DOHH2 (cell line): ENCODE data around the gene LNP1.

Experiments used
- H3F3A ChIP-seq: fragments of 200-600 bp; sonication (generic), shearing (Covaris generic); 2 replicates; pipeline ENCODE4 v1.6.0; 2016; ENCODE audit warnings: antibody characterized with exemption, mild to moderate bottlenecking; ENCODE audit not compliant: control insufficient read depth, insufficient read depth
- H3K27ac ChIP-seq: fragments of 200-600 bp; sonication (generic); 2 replicates; pipeline ENCODE4 v1.5.1; 2014; ENCODE audit warnings: low read depth, mild to moderate bottlenecking, low read length, moderate library complexity
- H3K27me3 ChIP-seq: fragments of 200-600 bp; sonication (generic); 2 replicates; pipeline ENCODE4 v1.6.1; 2014; ENCODE audit warnings: mild to moderate bottlenecking, low read length, mixed read lengths; ENCODE audit not compliant: control insufficient read depth
- H3K36me3 ChIP-seq: fragments of 200-600 bp; sonication (generic); 2 replicates; pipeline ENCODE4 v1.6.1; 2014; ENCODE audit warnings: mild to moderate bottlenecking, low read length, moderate library complexity, mixed read lengths; ENCODE audit not compliant: control insufficient read depth
- H3K4me1 ChIP-seq: fragments of 200-600 bp; sonication (generic); 2 replicates; pipeline ENCODE4 v1.6.1; 2014; ENCODE audit warnings: mild to moderate bottlenecking, low read length, mixed read lengths; ENCODE audit not compliant: control insufficient read depth
- H3K4me2 ChIP-seq: fragments of 200-600 bp; sonication (generic); 2 replicates; pipeline ENCODE4 v1.6.0; 2014; ENCODE audit warnings: mild to moderate bottlenecking, low read length, moderate library complexity
- H3K4me3 ChIP-seq: fragments of 200-600 bp; sonication (generic); 2 replicates; pipeline ENCODE4 v1.5.1; 2014; ENCODE audit warnings: mild to moderate bottlenecking, low read length, mixed read lengths
- H3K79me2 ChIP-seq: fragments of 200-600 bp; sonication (generic); 2 replicates; pipeline ENCODE4 v1.6.1; 2014; ENCODE audit warnings: mild to moderate bottlenecking, low read length, mixed read lengths; ENCODE audit not compliant: control insufficient read depth
- H3K9me2 ChIP-seq: fragments of 200-600 bp; sonication (generic); replicated peaks from 2 replicates; pipeline ENCODE4 v1.6.1; 2014; ENCODE audit warnings: mild to moderate bottlenecking, low read length, mixed read lengths; ENCODE audit not compliant: control insufficient read depth
- H3K9me3 ChIP-seq: fragments of 200-600 bp; sonication (generic); 2 replicates; pipeline ENCODE4 v1.6.1; 2014; ENCODE audit warnings: antibody characterized with exemption, low read length, mixed read lengths; ENCODE audit not compliant: control insufficient read depth, insufficient read depth
- H4K20me1 ChIP-seq: fragments of 200-600 bp; sonication (generic); 2 replicates; pipeline ENCODE4 v1.6.0; 2014; ENCODE audit warnings: low read depth, mild to moderate bottlenecking, antibody characterized with exemption, low read length, moderate library complexity; ENCODE audit not compliant: control insufficient read depth, insufficient read depth
- CTCF ChIP-seq: fragments of 200-600 bp; sonication (generic); IDR thresholded peaks from one replicate; pipeline ENCODE4 v1.5.1; 2014; ENCODE audit warnings: antibody characterized with exemption, mild to moderate bottlenecking, low read depth, low read length; ENCODE audit not compliant: poor library complexity, severe bottlenecking
- EZH2phosphoT487 ChIP-seq: fragments of 200-600 bp; sonication (generic); IDR thresholded peaks from 2 replicates; pipeline ENCODE4 v1.6.1; 2017; ENCODE audit warnings: borderline replicate concordance, mild to moderate bottlenecking, antibody characterized with exemption, low read length, moderate library complexity, mixed read lengths

The LNP1 gene

GRCh38 chr3:100354850-100355249 lies 46.5 kb upstream of the LNP1 start:
- TF ChIP-seq CTCF (no peak), EZH2phosphoT487 (no peak)

GRCh38 chr3:100358413-100358812 lies 42.9 kb upstream of the LNP1 start:
- no peaks in the 10 kb centered on the region for H3K9me2 ChIP-seq
- H4K20me1 ChIP-seq = no peaks in the 10 kb centered on the region
- H3K27ac ChIP-seq = no peak overlapping the region
- H3K36me3 ChIP-seq = peaks cover 64% of the 10 kb centered on the region
- H3K4me3 ChIP-seq = no peak overlapping the region
- no peaks in the 10 kb centered on the region for H3K9me3 ChIP-seq
- no peaks in the 10 kb centered on the region for H3K79me2 ChIP-seq
- TF ChIP-seq EZH2phosphoT487 (no peak), CTCF (no peak)
- no peak overlapping the region for H3K4me2 ChIP-seq
- H3K27me3 ChIP-seq = no peaks in the 10 kb centered on the region
- no peaks in the 10 kb centered on the region for H3K4me1 ChIP-seq
- no peaks in the 10 kb centered on the region for H3F3A ChIP-seq

More at GRCh38 chr3:100354850-100355249, 46.5 kb upstream of the LNP1 start:
- H3K9me2 ChIP-seq = no peaks in the 10 kb centered on the region
- H3K27ac ChIP-seq = no peak overlapping the region
- peaks cover 59% of the 10 kb centered on the region for H3K36me3 ChIP-seq
- no peak overlapping the region for H3K4me3 ChIP-seq
- H3K79me2 ChIP-seq = no peaks in the 10 kb centered on the region
- no peaks in the 10 kb centered on the region for H3K27me3 ChIP-seq
- no peak overlapping the region for H3K4me2 ChIP-seq
- no peaks in the 10 kb centered on the region for H3K4me1 ChIP-seq
- no peaks in the 10 kb centered on the region for H3F3A ChIP-seq
- no peaks in the 10 kb centered on the region for H4K20me1 ChIP-seq
- peaks cover 4% of the 10 kb centered on the region for H3K9me3 ChIP-seq

GRCh38 chr3:100359035-100359434 lies 42.3 kb upstream of the LNP1 start:
- no peaks in the 10 kb centered on the region for H3K9me3 ChIP-seq
- TF ChIP-seq EZH2phosphoT487 = no peak
- no peaks in the 10 kb centered on the region for H4K20me1 ChIP-seq
- no peak overlapping the region for H3K4me3 ChIP-seq
- H3K4me2 ChIP-seq = no peak overlapping the region
- H3K27me3 ChIP-seq = no peaks in the 10 kb centered on the region
- no peaks in the 10 kb centered on the region for H3F3A ChIP-seq
- no peaks in the 10 kb centered on the region for H3K9me2 ChIP-seq
- H3K27ac ChIP-seq = no peak overlapping the region
- no peaks in the 10 kb centered on the region for H3K4me1 ChIP-seq
- no peaks in the 10 kb centered on the region for H3K79me2 ChIP-seq
- H3K36me3 ChIP-seq = peaks cover 65% of the 10 kb centered on the region

GRCh38 chr3:100360757-100361496 lies 40.4 kb upstream of the LNP1 start:
- no peaks in the 10 kb centered on the region for H4K20me1 ChIP-seq
- H3K79me2 ChIP-seq = no peaks in the 10 kb centered on the region
- H3K4me1 ChIP-seq = no peaks in the 10 kb centered on the region
- H3F3A ChIP-seq = no peaks in the 10 kb centered on the region
- H3K4me3 ChIP-seq = no peak overlapping the region
- no peaks in the 10 kb centered on the region for H3K27me3 ChIP-seq
- H3K36me3 ChIP-seq = peaks cover 67% of the 10 kb centered on the region
- no peaks in the 10 kb centered on the region for H3K9me2 ChIP-seq
- no peak for TF ChIP-seq EZH2phosphoT487
- TF ChIP-seq CTCF = no peak
- H3K4me2 ChIP-seq = no peak overlapping the region
- H3K9me3 ChIP-seq = no peaks in the 10 kb centered on the region
- no peak overlapping the region for H3K27ac ChIP-seq
